ENCODE data around the gene DDX39A.
A peak's percentile ranks its signal among the peaks of the same experiment; 100 is the strongest.
"Not testable (repeated sequence)": the region's sequence is repeated elsewhere in the genome, so short reads cannot be mapped to it uniquely, and the experiment has no call there.

The DDX39A gene

DNA sequence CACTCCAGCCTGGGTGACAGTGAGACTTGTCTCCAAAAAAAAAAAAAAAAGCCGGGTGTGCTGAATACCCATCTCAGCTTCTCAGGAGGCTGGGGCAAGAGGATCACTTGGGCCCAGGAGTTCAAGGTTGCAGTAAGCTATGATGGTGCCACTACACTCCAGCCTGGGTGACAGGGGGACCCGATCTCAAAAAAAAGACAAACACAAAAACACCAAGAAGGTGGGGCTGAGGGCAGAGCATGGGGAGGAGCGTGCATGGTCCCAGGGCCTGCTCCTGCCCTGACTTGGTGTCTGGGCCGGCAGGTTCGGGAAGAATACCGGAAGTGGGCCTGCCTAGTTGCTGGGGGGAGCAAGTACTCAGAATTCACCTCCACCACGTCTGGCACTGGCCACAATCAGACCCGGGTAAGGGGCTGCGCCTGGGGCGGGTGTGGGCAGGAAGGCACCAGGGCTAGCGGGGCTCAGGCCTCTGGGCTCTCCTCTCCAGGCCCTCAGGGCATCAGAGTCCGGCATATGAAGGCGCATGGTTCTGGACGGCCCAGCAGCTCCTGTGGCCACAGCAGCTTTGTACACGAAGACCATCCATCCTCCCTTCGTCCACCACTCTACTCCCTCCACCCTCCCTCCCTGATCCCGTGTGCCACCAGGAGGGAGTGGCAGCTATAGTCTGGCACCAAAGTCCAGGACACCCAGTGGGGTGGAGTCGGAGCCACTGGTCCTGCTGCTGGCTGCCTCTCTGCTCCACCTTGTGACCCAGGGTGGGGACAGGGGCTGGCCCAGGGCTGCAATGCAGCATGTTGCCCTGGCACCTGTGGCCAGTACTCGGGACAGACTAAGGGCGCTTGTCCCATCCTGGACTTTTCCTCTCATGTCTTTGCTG lies 11.3 kb downstream of the DDX39A start:
- DNase-seq = no peak

DNA sequence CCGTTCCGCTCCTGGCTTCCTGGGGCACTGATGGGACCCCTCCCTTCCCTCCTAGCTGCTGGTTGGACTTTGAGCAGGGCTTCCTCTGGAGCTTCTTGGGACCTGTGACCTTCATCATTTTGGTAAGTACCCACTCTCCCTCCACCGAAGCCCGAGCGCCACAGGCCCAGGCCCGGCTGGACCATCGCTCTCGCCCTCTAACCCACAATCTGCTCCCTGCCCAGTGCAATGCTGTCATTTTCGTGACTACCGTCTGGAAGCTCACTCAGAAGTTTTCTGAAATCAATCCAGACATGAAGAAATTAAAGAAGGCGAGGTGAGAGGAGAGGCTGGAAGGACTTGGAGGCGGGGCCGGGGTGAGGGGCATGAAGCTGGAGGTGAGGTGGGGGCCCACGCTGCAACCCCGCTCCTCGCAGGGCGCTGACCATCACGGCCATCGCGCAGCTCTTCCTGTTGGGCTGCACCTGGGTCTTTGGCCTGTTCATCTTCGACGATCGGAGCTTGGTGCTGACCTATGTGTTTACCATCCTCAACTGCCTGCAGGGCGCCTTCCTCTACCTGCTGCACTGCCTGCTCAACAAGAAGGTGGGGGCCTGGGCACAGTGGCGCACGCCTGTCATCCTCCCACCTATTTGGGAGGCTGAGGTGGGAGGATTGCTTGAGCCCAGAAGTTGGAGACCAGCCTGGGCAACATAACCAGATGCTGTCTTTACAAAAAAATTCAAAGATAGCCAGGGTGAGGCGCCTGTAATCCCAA lies 12.3 kb downstream of the DDX39A start:
- no peak for DNase-seq

DNA sequence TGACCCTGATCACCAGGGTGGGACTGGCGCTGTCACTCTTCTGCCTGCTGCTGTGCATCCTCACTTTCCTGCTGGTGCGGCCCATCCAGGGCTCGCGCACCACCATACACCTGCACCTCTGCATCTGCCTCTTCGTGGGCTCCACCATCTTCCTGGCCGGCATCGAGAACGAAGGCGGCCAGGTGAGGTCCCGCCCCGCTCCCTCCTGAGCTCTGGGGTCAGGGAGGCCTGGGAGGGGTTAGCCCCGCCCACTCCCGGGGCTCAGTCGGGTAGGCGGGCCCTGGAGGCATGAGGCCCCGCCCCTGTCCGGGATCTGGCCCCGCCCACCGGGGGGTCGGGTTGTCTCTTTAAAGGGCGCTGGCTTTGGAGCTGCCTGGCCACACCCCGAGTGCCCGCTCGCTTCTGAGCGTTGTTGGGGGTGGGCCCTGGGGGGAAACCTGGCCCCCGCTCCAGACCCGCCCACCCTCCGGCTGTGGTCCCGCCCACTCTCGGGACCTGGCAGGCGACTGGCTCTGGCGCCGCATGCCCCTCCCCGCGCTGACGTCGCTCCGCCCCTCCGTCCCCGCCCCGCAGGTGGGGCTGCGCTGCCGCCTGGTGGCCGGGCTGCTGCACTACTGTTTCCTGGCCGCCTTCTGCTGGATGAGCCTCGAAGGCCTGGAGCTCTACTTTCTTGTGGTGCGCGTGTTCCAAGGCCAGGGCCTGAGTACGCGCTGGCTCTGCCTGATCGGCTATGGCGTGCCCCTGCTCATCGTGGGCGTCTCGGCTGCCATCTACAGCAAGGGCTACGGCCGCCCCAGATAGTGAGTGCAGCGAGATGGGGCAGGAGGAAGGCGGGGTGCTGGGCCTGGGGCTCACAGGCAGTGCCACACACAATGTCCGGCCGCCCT lies 13.1 kb downstream of the DDX39A start:
- DNase-seq = peak; percentile 94

DNA sequence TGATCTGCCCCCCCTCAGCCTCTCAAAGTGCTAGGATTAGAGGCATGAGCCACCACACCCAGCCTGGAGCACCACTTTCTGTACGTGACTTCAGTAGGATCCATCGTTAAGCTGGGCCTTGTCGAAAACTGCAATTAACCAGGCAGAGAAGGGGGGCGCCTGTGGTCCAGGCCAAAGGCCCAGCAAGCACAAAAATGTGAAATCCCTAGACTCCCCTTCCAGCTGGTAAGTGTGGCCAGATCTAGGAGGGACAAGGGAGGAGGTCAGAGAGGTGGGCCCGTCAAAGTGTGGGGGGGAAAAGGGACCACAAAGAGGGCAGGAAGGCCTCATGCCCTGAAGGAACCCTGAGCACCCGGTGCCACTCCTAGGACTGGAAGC lies 13.8 kb downstream of the DDX39A start:
- DNase-seq = no peak

DNA sequence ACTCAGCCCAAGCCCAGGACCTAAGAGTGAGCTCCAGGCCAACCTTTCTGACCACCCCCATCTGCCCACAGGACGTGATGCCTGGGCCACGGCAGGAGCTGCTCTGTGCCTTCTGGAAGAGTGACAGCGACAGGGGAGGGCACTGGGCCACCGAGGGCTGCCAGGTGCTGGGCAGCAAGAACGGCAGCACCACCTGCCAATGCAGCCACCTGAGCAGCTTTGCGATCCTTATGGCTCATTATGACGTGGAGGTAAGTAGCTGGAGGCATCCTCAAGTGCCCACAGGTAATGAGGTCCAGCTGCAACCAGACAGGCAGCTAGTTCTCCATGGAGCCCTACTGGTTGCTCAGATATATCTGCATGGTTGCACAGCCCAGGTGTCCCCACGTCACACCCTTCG lies 14.8 kb downstream of the DDX39A start:
- no peak for DNase-seq

DNA sequence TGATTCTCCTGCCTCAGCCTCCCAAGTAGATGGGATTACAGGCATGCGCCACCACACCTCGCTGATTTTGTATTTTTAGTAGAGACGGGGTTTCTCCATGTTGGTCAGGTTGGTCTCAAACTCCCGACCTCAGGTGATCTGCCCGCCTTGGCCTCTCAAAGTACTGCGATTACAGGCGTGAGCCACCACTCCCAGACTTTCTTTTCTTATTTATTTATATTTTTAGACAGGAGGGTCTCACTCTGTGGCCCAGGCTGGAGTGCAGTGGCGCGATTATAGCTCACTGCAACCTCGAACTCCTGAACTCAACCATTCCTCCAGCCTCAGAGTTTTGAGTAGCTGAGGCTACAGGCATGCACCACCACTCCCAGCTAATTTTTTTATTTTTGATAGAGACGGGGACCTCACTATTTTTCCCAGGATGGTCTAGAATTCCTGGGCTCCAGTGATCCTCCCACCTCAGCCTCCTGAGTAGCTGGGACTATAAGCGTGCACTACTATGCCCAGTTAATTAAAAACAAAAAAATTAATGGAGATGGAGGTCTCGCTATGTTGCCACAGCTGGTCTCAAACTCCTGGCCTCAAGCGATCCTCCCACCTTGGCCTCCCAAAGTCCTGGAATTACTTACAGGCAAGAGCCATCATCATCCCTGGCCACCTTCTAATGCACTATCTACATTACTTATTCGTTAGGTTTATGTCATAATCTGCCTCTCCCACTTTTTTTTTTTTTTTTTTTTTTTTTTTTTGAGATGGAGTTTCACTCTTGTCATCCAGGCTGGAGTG lies 15.8 kb downstream of the DDX39A start:
- not testable (repeated sequence) for DNase-seq

DNA sequence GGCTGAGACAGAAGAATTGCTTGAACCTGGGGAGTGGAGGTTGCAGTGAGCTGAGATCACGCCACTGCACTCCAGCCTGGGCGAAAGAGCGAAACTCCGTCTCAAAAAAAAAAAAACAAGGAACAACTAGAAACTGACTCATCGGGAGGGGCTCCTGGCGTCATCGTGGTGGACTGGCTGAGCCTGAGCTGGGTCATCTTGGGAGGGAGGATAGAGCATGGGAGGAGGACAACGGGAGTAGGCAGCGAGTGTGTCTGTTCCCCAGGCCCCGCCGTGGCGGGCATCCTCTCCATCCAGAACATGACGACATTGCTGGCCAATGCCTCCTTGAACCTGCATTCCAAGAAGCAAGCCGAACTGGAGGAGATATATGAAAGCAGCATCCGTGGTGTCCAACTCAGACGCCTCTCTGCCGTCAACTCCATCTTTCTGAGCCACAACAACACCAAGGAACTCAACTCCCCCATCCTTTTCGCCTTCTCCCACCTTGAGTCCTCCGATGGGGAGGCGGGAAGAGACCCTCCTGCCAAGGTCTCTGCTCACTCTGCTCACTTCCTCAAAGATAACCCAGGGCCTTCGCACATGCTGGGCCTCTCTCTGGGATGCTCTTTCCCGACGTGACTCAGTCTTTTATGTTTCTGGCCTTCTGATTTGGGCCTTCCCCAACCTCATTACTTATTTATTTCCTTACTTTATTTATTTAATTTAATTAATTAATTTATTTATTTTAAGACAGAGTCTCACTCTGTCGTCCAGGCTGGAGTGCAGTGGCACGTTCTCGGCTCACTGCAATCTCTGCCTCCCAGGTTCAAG lies 16.6 kb downstream of the DDX39A start:
- no peak for DNase-seq

DNA sequence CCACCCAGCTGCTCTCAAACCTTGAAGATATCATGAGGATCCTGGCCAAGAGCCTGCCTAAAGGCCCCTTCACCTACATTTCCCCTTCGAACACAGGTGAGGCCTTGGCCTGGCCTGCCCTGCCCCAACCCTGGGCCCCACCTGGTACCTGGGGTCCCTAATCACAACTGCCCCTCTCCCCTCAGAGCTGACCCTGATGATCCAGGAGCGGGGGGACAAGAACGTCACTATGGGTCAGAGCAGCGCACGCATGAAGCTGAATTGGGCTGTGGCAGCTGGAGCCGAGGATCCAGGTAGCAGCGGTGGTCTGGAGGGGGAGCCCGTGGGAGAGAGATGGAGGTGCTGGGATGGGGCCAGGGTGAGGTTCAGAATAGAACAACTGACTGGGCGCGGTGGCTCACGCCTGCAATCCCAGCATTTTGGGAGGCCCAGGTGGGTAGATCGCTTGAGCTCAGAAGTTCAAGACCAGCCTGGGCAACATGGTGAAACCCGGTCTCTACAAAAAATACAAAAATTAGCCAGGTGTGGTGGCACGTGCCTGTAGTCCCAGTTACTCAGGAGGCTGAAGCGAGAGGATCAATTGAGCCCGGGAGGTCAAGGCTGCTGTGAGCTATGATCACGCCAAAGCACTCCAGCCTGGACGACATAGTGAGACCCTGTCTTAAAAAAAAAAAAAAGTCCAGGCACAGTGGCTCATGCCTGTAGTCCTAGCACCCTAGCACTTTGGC lies 17.5 kb downstream of the DDX39A start:
- no peak for DNase-seq

DNA sequence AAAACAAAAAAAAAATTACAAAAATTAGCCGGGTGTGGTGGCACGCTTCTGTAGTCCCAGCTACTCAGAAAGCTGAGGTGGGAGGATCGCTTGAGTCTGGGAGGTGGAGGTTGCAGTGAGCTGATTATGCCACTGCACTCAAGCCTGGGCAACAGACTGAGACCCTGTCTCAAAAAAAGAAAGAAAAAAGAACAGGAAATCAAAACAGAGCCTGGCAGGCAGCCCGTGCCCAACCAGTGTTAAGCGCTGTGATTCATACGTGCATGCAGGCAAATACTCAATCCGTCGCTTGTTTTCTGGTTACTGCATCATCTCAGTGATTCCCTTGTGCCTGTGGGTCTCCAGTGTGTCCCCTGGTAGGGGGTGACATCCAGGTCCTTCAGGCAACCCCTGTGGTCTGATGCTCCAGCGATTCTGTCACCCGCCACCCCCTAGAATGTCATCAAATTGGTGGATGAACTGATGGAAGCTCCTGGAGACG lies 18.1 kb downstream of the DDX39A start:
- DNase-seq = peak; percentile 39

DNA sequence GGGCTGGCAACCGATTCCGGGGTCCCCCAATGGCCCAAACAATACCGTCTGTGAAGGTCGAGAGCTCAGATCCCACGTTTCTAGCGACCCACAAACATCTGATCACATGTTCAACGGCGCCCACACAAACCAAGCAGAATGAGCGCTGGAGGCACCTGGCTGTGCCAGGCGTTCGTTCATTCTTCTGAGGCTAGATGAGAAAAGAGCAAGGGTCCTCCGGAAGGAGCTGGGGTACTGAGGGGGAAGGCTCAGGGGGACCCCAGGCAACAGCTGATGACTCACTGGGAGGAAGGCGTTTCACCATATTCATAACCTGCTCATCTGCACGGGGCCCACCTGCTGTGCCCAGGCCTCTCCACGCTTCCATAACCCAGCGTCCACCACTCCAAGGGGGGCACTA lies 22.0 kb downstream of the DDX39A start:
- DNase-seq = not testable (repeated sequence)

DNA sequence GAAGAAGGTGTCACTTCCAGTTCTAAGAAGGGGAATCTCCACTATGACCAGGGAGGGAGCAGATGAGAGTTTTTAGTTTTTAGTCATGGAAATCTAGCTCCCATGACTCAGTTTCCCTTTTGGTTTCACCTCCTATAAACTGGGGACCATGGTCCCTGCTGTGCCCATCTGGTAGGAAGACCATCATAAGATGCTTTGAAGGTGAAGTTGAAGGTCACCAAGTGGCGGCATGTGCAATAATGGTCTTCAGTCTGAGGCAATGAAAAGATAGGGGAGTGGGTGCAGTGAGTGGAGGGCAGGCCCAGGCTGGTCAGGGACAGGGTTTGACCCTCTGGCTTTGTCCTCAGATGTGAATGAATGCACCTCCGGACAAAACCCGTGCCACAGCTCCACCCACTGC lies 22.4 kb downstream of the DDX39A start:
- not testable (repeated sequence) for DNase-seq

DNA sequence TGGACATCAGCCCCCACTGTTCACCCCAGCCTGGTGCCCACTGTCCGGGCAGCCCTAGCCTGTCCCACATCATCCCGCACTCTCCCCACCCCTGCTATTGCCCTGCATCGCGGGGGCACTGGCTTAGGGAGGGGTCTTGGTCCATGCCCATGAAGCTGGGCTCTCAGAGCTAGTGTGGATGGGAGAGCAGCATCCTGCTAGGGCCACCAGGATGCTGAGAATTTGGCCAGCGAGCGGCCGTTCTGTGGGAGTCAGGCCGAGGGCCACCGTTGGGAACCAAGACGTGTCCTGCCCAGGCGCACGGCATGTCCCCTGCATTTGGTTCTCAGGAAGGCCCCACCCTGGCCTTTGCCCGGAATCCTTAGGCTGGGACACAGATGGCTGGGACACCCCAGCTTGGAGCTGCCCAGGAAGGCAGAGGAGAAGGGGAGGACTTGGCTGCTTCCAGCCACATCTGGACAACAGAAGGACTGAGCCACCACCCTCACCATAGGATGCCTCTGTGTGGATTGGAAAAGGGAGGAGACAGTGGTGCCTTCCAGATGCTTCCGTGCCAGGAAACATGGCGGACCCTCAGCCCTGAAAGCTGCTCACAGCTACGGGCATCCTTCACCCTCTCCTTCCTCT lies 23.3 kb downstream of the DDX39A start:
- no peak for DNase-seq

DNA sequence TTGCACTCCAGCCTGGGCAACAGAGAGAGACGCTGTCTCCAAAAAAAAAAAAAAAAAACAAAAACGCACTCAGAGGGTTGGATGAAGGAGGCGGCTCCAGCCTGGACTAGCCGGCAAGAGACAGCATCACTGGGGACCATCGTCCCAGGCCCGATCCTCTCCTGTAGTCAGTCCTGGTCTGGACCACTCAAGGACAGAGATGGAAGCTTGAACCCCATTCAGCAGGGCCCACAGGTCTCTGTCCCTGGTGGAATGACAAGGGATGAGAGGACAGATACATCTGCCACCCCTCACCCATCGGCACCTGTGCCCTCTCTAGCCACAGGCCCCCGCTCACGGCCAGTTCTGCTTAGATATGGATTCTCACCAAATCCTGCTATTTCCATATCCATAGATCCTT lies 23.9 kb downstream of the DDX39A start:
- no peak for DNase-seq

DNA sequence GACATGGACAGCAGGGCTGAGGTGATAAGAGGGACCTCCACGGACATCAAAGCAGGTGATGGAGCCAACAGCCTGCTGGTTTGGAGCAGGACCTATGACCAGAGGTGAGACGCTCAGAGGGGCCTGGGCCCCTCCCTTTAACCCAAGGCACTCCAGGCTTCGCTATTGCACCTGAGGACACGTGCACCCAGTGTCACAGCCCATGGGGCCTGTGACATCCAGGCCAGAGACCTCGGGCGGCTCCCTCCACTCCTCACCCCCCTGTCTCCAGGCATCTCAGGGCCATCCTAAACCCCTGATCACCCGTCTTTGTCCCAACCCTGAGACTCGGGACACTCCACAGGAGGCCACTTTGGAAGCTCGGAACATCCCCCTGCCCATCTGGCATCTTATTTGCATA lies 25.0 kb downstream of the DDX39A start:
- DNase-seq = no peak

DNA sequence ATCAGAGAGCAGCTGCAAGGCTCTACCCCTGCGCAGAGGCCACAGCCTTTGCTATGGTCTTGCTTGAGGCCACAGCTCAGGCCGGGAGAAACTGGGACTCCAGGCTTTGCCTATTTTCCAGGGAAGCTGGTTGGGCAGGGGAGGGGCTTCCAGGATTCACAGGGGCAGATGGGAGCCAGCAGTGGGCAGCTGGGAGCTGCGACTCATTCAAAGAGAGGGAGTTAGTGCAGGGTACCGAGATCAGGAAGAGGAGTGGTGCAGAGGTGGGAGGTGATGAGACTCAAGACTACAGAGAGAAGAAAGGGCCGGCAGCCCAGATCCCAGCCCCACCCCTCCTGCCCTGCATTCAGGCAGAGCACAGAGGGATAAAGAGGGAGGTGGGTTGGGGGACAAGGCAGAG lies 25.8 kb downstream of the DDX39A start:
- no peak for DNase-seq

DNA sequence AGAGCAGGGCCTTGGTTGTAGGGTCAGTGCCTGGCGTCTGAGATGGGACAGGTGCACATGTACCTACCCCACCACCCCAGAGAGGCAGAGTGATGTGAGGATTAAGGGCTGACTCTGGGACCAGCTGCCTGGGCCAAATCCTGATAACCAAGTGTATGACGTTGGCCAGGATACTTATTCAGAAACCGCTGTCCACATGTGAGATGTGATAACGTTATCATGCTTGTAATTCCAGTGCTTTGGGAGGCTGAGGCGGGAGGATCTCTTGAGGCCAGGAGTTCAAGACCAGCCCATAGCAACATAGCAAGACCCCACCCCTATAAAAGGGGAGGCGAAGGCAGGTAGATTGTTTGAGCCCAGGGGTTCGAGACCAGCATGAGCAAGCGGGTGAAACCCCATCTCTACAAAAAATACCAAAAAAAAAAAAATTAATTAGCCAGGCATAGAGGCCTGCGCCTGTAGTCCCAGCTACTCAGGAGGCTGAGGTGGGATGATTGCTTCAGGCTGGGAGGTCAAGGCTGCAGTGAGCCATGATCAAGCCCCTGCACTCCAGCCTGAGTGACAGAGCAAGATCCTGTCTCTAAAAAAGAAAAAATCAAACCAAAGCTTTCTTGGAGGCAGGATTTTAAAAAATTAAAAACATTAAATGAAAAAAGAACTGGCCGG lies 27.9 kb downstream of the DDX39A start:
- no peak for DNase-seq

DNA sequence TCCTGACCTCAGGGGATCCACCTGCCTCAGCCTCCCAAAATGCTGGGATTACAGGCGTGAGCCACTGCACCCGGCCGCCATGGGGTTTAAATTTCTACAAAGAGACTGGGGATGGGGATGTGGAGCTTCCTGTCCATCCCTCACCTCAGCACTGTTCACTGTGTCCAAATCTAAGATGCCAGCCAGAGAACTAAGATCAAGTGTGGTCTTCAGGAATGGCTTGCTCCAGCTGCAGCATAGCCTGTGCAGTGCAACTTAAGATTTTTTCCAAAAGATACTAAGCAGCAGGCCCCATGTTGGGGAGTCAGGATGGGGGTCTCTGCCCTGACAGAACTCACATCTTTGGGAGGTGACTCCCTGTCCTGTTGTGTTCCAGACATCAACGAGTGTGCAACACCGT lies 28.6 kb downstream of the DDX39A start:
- DNase-seq = no peak

DNA sequence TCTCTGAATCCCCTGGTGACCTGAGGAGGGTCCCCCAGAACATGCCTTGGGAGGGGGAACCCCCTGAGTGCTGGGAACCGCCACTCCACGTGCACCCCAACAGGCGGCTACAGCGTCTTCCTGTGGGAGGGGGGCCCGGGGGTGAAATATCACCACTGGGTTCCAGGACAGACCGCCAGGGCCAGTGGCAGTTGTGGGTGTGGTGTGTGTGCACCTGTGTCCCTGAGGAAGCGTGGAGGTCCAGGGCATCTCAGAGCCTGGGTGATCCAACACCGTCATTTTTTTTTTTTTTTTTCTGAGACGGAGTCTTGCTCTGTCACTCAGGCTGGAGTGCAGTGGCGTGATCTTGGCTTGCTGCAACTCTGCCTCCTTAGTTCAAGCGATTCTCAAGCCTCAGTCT lies 33.6 kb downstream of the DDX39A start:
- DNase-seq = peak; percentile 52

Measured in activated CD4-positive, alpha-beta T cell treated with anti-CD3 and anti-CD28 coated beads, Interleukin-10, Interleukin-2, amounts not matched to agents 100 ng/mL and 50 ng/mL, durations not matched to agents 16 hours and 8 hours (primary cell).